Stimulated activated CD8-positive, alpha-beta memory T cell treated with anti-CD3 and anti-CD28 coated beads, Interleukin-15, amount 100 ng/mL, for 1 hour (primary cell): ENCODE data around the gene NUPR1.
A peak's percentile ranks its signal among the peaks of the same experiment; 100 is the strongest.
"Not testable (repeated sequence)": the region's sequence is repeated elsewhere in the genome, so short reads cannot be mapped to it uniquely, and the experiment has no call there.

ENCODE experiments used
- DNase-seq: peaks from one replicate; pipeline ENCODE4 v3.0.0-alpha.2; 2020; ENCODE audit warnings: low read depth

NUPR1 gene

DNA sequence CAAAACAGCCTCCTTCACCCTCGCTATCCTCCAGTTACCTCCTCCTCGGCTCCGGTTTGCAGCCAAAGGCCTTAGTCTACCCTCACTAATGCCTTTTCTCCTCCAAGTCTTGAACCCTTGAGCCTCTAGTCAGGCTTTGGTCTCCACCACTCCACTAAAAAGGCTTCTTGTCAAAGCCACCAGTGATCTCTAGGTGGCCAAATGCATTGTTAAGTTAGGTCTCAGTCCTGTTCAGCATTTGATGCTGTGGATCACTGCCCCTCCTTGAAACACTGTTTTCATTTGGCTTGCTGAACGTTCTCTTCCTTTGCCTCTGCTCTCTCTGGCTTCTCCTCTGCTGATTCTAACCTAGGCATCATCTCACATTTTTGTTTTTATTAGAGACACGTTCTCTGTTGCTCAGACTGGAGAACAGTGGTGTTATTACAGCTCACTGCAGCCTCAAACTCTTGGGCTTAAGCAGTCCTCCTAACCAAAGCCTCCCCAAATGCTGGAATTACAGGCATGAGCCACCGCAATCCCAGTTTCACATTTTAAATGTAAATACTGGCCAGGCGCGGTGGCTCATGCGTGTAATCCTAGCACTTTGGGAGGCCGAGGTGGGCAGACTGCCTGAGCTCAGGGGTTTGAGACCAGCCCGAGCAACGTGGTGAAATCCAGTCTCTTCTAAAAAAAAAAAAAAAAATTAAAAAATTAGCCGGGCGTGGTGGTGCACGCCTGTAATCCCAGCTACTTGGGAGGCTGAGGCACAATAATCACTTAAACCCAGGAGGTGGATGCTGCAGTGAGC lies 16.1 kb upstream of the NUPR1 start:
- no peak for DNase-seq

DNA sequence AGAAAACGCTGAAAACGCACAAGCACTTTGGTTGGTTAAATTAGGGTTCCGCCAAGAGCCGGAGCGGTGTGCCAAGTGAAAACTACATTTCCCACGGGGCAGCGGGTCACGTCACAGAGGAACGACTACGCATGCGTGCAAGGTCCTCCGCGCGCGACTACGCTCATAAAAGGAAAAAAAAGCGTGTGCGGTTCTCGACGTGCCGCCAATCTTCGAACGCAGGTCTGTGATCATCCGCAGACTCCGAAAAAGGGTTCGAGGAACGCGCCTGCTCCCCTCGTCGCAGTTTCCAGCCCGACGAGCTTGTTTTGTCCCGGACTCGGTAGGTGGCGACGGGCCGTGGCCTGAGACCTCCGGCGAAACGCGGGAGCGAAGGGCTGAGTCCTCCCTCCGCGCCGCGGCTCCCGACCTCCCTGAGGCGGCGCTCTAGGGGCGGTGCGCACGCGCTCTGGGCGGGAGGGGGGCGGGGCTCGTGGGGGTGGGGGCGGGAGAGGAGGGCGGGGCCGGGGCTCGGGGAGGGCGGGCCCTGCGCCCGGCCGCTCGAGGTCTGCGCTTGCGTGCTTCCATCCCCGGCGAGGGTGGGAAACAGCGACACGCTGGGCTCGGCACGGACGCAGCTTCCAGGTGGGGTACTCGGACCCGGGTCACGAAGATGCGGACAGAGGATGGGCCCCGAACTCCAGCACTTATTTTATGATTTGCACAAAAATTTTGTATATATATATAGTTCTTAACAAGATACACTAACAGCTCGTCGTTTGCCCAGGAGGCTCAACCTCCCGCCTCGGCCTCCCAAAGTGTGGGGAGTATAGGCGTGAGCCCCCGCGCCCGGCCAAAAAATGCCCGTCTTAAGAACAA lies 15.2 kb upstream of the NUPR1 start, which contains the start of gene SGF29:
Gene SGF29, plus strand, starts transcription at position 145 of the 858 bp plus-strand sequence. CDS start 27,150 bp downstream, outside the sequence.
- DNase-seq: peak; percentile 82

DNA sequence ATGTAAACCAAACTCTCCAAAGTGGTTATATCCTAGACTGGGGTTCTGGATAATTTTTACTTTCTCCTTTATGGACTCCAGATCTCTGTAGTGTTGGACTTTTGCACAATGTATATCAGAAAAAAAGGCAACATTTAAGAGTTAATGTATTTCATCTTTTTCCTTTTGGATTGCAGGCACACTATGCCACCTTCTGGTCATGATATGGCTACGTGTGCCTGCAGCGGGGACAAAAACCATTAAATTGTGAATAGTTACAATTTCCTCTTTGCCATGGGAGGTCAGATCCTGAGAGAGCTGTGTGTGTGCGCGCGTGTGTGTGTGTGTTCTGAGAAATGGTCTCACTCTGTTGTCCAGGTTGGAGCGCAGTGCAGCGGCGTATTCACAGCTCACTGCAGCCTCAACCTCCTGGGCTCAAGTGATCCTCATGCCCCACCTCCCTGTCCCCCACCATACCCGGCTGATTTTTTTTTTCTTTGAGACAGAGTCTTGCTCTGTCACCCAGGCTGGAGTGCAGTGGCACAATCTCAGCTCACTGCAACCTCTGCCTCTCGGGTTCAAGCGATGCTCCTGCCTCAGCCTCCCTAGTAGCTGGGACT lies 10.6 kb upstream of the NUPR1 start:
- no peak for DNase-seq

DNA sequence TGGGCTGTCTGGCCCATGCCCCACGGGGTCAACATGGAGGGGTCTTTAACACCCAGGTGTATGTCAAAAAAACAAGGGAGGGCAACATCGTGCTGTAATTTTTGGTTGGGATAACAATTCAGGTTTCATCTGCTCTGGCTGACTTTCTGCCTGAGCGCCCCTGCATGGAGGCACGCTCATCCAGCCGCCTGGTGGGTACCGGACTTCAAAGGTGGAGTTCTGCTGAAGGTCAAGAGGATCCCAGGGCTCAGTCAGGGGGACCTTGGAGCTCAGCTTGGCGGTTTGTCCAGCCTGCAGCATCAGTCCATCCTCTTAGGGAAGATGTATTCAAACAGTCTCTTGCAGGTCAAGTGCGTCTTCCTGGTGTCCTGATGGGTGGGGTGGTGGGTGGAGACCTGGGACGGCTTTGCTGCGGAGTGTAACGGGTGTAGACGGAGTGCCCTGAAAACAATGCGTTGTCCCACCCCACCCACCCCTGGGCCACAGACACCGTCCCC lies 9.6 kb upstream of the NUPR1 start:
- DNase-seq: no peak

DNA sequence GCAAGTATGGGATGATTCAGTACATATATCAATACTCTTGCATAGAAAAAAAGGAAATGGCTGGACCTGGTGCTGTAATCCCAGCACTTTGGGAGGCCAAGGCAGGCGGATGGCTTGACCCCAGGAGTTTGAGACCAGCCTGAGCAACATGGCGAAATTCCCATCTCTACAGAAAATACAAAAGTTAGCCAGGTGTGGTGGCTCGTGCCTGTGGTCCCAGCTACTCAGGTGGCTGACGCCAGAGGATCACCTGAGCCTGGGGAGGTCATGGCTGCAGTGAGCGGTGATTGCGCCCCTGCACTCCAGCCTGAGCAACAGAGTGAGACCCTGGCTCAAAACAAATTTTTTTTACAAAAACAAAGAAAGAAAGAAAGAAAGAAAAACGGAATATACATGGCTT lies 7.9 kb upstream of the NUPR1 start:
- DNase-seq: no peak

DNA sequence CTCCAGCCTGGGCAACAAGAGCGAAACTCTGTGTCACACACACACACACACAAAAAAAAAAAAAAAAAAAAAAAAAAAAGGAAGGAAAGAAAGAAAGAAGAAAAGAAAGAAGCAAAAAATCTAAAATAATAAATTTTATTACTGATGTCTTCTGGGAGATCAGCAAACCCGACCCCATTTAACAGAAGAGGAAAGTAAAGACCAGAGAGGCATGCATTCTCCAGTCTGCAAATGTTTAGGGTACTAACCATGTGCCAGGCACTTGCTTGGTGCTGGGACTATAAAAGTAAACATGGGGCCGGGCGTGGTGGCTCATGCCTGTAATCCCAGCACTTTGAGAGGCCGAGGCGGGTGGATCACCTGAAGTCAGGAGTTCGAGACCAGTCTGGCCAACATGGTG lies 7.2 kb upstream of the NUPR1 start:
- not testable (repeated sequence) for DNase-seq

DNA sequence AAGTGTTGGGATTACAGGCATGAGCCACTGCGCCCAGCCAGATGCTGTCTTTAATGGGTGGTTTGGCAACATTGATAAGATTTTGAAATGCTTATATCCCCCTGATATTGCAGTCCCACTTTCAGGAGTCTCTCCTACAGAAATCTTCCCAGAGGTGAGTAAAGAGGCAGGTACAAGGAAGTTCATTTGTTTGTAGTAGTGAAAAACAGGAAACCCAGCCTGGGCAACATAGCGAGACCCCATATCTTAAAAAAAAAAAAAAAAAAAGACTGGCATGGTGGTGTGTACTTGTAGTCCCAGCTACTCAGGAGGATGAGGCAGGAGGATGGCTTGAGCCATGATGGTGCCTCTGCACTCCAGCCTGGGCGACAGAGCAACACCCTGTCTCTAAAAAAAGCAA lies 6.2 kb upstream of the NUPR1 start:
- DNase-seq: no peak

DNA sequence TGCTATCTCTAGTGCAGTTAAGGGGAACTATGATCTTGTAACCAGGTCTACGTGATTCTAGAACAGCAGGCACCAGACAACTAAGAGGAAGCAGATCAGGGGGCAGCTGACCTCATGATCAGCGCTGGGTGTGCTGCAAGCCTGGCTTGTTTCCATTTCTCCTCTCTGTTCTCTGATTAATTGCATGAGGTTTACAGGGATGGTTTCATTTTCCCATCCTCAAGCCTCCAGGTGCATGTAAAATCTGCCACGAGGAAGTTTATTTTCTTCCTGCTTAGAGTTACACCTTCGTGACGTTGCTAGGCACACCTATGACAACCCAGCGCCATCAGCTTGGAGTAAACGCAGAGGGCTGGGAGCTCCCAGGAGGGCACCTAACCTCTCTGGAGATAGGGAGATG lies 4.3 kb upstream of the NUPR1 start:
- no peak for DNase-seq

DNA sequence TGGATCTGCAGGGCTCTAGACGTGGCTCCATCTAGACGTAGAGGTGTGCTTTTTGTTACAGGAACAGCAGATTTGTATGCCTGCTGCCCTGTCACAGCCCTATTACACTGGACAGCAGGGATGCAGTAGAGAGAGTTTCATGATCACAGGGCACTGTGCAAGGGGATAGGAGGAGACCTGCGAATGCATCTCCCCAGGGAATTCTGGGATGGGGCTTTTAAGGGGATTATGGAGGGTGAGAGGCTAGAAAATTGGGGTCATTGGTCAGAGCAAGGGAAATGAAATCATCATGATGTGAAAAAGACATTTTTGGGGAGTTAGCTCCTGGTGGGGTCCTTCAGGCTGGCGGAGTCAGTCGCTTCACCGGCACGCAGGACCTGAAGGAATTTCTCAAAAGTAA lies 3.9 kb upstream of the NUPR1 start:
- no peak for DNase-seq

DNA sequence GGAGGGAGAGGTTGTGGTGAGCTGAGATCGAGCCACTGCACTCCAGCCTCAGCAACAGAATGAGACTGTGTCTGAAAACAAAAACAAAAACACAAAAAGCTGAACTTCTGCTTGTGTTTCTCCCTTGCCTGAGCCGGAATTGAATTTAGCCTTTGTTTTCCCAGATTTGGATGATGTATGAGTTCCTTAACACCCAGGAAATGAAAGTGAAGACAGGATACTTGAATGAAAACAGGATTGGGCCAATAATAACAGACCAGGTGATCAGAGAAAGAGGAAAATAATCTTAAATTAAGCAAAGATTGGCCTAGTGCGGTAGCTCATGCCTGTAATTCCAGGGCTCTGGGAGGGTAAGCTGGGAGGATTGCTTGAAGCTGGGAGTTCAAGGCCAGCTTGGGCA lies 1.6 kb upstream of the NUPR1 start:
- no peak for DNase-seq

DNA sequence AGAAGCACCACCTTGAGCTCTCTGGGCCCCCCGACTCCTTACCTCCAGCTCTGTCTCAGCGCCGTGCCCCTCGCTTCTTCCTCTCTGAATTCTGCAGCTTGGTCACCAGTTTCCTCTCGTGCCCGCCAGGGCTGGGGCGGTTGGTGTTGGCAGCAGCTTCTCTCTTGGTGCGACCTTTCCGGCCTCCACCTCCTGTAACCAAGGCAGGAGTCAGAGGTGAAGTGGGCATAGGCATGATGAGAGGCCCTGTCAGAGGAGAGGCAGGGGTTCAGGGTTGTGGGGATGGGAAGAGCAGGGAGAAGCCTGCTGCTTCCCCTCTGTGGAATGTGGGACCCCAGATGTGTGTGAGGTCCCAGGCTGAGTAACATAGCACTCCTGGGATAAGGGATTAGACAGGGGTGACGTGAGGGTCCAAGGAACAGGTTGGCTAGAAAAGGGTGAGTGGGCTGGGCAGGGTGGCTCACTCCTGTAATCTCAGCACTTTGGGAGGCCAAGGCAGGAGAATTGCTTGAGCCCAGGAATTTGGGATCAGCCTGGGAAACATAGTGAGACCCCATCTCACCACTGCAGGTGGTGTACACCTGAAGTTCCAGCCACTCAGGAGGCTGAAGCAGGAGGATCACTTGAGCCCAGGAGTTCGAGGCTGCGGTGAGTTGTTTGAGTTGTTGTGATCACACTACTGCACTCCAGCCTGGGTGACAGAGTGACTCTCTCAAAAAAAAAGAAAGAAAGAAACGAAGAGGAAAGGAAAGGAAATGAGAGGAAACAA lies 626 bp downstream of the NUPR1 start:
- DNase-seq: no peak

DNA sequence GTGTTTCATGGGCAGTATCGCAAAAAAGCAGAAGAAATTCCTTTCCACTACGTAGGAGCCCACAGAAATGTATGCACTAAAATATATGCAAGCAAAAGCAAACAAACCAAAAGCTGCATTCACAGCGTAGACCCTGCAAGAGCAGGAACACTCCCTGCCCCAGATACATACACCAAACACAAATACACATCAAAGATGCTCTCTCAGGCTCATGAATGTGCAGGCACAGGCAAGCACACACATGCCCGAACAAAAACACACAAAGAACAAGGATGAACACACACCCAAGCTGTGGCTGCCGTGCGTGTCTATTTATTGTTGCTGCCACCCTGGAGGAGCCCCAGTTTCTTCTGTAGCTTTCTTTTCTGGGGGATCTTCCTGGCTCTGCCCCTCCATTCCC lies 1.7 kb downstream of the NUPR1 start:
- DNase-seq: no peak

DNA sequence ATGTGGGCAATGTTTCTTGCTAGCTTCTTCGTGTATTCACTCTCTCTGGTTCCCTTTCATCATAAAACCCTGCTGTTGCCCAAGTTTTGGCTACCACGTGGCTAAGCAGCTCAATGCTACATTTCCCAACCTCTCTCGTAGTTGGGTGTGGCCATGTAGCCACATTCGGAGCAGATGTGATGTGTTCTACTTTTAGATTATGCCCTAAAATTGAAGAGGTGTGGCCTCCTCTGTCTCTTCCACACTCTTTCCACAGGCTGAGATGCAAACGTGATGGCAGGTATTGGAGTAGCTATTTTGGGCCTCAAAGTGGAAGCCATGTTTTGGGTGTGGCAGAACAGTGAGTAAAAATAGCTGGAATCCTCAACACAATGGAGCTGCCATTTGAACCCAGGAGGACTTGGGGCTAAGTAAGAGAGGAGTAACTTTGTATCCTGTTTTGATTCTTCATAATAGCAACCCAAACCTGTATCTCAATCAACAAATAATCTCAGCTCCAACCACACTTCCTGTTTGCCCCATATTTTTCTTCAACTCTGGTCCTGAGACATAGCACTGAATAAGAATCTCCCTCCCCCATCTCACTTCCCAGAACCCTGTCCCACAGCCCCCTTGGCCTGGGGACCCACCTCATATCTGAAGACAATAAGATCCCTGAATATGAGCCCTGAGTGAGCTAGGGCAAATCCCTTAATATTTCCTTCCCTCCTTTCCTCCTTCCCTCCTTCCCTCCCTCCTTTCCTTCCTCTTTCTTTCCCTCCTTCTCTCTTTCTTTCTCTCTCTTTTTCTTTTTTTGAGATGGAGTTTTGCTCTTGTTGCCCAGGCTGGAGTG lies 4.0 kb downstream of the NUPR1 start:
- no peak for DNase-seq

DNA sequence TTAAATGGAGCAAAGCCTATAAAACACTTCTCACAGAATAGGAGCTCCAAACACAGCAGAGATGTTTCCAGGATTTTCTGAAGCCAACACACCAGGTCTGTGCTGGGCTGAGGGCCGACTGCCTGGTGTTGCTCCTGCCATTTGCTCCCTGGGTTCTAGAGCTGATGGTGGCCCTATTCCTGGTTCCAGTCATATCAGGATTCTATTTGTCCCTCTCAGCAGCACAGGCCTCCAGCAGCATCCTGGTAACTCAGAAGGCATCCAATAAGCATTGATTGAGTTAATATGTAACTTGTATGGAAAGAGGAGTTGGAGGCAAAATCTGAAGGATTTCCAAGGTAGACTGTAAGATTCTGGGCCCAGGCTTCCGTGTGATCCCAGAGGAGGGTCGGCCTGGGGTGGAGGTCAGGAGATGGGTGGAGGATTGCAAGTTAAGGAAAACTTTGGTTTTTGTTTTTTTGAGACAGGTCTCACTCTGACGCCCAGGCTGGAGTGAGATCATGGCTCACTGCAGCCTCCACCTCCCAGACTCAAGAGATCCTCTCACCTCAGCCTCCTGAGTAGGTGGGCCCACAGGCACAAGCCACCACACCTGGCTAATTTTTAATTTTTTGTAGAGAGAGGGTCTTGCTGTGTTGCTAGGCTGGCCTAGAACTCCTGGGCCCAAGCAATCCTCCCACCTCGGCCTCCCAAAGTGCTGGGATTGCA lies 5.7 kb downstream of the NUPR1 start:
- no peak for DNase-seq

DNA sequence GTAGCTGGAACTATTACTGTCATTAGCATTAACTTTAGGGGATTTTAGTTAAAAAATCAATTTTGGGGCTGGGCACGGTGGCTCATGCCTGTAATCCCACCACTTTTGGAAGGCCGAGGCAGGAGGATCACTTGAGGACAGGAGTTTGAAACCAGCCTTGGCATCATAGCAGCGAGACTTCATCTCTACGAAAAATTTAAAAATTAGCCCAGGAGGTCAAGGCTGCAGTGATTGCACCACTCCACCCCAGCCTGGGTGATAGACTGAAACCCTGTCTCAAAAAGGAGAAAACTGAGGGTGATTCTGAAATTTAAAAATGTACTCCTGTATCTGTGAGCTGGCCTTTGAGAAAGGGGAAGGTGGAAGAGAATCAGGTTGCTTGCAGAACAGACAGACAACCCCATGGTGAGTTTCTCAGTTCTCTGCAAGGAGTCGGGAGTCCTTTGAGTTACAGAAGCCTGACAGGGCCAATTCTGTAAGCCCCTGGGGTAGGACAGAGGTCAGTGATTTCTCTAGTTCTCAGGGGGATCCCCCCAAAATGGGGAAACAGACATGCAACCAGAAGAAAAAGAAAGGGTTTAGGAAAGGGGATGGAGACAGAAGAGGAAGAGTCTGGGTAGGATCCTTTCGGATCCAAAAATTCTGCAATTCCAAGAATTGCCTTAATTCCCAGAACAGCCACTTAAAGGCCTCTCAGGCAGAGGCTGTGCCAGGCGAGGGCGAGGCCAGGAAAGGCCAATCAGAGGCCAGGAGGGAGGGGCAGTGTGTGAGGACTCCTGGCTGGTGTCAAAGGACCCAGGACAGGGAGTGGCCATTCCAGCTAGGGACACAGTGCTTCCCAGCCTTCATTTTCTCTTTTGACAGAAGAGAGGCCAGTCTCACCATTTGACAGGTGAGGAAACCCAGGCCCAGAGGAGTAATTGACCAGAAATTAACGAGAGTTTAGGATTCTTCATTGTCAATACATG lies 6.7 kb downstream of the NUPR1 start:
- no peak for DNase-seq

DNA sequence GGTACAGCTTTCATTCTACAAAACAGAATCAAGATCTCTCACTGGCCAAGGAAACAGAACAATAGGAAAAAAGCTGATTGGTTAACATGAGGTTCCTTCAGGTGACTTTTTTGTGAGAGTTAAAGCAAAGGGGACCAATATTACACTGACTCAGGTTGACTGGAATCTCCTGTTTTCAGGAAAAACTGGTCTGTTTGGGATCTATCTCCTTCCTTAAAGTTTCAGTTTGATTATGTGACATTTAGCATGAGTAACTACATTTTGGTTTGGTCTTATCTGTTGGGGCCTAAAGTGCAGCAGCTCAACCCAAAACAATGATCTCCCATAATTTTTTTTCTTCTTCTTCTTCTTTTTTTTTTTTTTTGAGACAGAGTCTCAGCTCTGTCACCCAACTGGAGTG lies 9.7 kb downstream of the NUPR1 start:
- no peak for DNase-seq

DNA sequence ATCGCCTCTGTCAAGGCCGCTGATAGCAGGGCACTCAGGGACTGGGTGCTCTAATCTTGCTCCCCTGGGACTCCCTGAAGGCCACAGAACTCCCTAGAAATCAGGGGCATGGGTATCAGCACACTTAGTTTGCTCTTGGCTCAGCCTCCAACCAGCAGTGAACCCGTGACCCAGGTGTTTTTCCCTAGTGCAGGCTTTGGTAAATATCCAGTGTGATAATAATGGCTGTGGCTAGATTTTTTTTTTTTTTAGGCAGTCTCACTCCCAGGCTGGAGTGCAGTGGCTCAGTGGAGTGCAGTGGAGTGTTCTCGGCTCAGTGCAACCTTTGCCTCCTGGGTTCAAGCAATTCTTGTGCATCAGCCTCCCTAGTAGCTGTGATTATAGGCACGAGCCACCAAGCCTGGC lies 10.3 kb downstream of the NUPR1 start:
- DNase-seq: no peak

DNA sequence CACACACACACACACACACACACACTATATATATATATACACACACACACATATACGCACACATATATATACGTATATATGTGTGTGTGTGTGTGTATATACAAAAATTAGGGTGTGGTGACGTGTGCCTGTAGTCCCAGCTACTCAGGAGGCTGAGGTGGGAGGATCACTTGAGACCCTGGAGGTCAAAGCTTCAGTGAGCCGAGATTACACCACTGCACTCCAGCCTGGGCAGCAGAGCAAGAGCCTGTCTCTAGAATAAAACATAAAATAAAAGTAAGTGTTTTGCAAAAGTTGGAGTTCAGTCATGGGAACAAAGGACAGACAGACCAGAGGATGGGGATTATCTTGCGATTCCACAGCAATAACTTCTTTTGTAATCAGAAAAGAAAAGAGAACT lies 10.8 kb downstream of the NUPR1 start:
- no peak for DNase-seq

DNA sequence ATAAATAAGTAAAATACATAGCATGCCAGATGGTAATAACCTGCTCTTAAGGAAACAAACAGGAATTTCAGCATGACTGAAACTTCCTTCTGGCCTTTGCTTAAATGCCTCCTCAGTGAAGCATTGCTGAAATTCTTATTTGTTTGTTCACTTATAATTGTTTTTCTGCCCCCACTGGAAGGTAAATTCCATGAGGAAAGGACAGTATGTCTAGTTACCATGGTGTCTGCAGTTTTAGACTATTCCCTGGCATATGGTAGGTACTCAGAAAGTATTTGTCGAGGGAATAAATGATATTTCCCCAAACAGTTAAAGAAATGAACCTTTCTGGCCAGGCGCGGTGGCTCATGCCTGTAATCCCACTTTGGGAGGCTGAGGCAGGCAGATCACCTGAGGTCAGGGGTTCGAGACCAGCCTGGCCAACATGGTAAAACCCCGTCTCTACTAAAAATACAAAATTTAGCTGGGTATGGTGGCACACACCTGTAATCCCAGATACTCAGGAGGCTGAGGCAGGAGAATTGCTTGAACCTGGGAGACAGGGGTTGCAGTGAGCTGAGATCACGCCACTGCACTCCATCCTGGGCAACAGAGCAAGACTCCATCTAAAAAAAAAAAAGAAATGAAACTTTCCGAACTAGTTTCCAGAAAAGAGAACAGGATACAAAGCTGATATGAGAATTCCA lies 11.5 kb downstream of the NUPR1 start:
- DNase-seq: not testable (repeated sequence)
